Aorta (tissue), 5 donors: ENCODE measurements around the gene THSD4. TPM values are rescaled to one million over a fixed set of nuclear protein-coding genes. Genes with fewer than 3 reads are reported as not detected.
A peak's percentile ranks its signal among the peaks of the same experiment; 100 is the strongest.

Experiments
- ATAC-seq: fragments of 200-7000 bp; cut with Tn5 transposase; one replicate; pipeline ENCODE4 v1.9.1; 2022; ENCODE audit warnings: moderate library complexity; ENCODE audit not compliant: low FRiP score
- DNase-seq, 2 donors: peaks; one replicate each; pipeline ENCODE4 v3.0.0-alpha.2; 2020
- H3K27ac ChIP-seq, 2 donors: one replicate each; pipeline ENCODE4 v1.5.1; 2013; ENCODE audit warnings: low read length in 2 of 2, mild to moderate bottlenecking in 2 of 2, moderate library complexity in 2 of 2, control low read depth in 1 of 2, inconsistent platforms in 1 of 2, low read depth in 1 of 2
- H3K27me3 ChIP-seq, 2 donors: one replicate each; pipeline ENCODE4 v1.6.1; 2013; ENCODE audit warnings: control low read depth in 1 of 2, low read length in 1 of 2, mild to moderate bottlenecking in 1 of 2, moderate library complexity in 1 of 2; ENCODE audit not compliant: insufficient read depth in 2 of 2, control insufficient read depth in 1 of 2
- H3K36me3 ChIP-seq, 2 donors: one replicate each; pipeline ENCODE4 v1.6.1; 2013; ENCODE audit warnings: control low read depth in 1 of 2, low read length in 1 of 2, mild to moderate bottlenecking in 1 of 2; ENCODE audit not compliant: insufficient read depth in 2 of 2, control insufficient read depth in 1 of 2
- H3K4me1 ChIP-seq, 2 donors: one replicate each; pipeline ENCODE4 v1.6.1; 2013; ENCODE audit warnings: low read length in 2 of 2, control low read depth in 1 of 2, mild to moderate bottlenecking in 1 of 2, moderate library complexity in 1 of 2; ENCODE audit not compliant: insufficient read depth in 2 of 2, control insufficient read depth in 1 of 2
- H3K4me3 ChIP-seq, 2 donors: one replicate each; pipeline ENCODE4 v1.5.1; 2013; ENCODE audit warnings: low read length in 2 of 2, control low read depth in 1 of 2, mild to moderate bottlenecking in 1 of 2
- H3K9me3 ChIP-seq: one replicate; pipeline ENCODE4 v1.6.1; 2013; ENCODE audit warnings: mild to moderate bottlenecking, low read length; ENCODE audit not compliant: control insufficient read depth
- WGBS, 2 donors: extraction: QIAGEN DNeasy Blood & Tissue Kit; methylation state at CpG; one replicate each; pipeline ENCODE4 v1.1.7; 2013; 5-methylcytosine and 5-hydroxymethylcytosine counted together
- intact Hi-C, 2 donors: fragments of 100-400 bp; cut with DNase I; formaldehyde crosslinking; loops; one replicate each; pipeline versions ENCODE4 v1.14.2 to v1.15.0; 2022
- polyA plus RNA-seq, 2 donors: library from polyadenylated mRNA; stranded (reverse); fragments of 200-250 nt; gene quantifications; one replicate each; pipeline ENCODE4 v1.2.3, GENCODE V29; 2013
- total RNA-seq, 2 donors: library from RNA; stranded (reverse); fragmentation: NEBNext Ultra II Directional; extraction: Animal tissue kit (Norgen Biotek cat#: 25700); gene quantifications; one replicate each; pipeline ENCODE4 v1.2.1, GENCODE V29; 2021
- donor health status: healthy with polysubstance abuse.
- donor health status: Bipolar disorder and iron deficiency.
- donor health status: DM: no; HTN: no; CAD: no.
- donor health status: DM: no; HTN: no; CAD: no.
- donor health status: DM: yes; HTN: yes; CAD: no.

Gene THSD4
- total and polyA plus RNA-seq, 4 donors, result 6.3 to 143 (median 30.3) TPM

DNA sequence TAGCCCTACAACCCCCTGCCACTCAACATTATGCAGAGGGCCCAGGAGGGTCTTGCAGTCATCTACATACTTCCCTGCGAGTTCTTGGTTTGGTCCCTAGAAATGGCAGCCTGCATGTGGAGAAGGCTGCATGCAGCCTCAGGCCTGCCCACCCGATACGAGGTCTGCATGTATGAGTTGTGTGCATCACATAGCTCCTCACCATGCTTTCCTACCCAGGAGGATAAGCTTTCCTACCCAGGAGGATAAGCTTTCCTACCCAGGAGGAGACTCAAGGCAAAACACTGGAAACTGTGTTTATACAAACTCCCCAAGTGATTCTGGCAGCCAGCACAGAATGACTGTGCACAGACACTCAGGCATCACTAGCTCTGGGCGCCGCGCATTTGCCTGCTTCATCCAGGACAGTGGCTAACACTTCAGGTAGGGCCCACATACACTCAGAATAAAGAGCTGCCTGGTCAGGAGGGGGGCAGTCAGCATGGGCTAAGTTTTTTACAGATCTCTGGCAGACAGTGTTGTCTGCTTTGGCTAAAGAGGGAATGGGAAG, 187.7 kb downstream of the THSD4 start:
- intact Hi-C loops, result no loop called here
- WGBS, 2 donors, result 35 to 42% methylated on average over 6 of the region's 6 CpGs
- ATAC-seq, result peak; percentile 60

DNA sequence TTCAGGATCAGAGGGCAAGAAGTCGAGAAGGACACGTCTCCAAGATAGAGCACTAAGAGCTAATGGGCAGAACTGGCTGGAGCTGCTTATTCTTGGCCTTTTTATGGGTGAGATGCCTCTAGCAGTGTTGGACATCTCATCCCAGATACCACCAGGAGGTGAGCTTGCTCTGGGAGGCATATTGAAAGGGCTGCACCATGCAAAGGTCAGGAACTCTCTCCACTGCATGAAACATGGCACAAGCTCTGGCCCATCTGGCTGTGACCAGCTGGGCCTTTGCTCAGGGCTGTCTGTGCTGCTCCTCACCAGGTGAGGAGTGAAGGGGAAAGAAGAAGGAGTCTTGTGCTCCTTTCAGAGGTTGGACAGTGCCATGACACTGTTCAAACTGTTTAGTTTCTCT, 188.7 kb downstream of the THSD4 start:
- DNase-seq (no peak), ATAC-seq (no peak)
- Histone ChIP-seq H3K27me3 (no peaks in the 10 kb centered on the region), H3K36me3 (peaks cover 0 to 1% of the 10 kb centered on the region in 2 donors), H3K9me3 (no peaks in the 10 kb centered on the region), H3K4me1 (peaks cover 4 to 6% of the 10 kb centered on the region in 2 donors), H3K4me3 (no peak overlapping the region), H3K27ac (peak overlapping the region; percentile 19 to 54)
- intact Hi-C loops, result no loop called here
- WGBS, 2 donors, result 95 to 97% methylated on average over 2 of the region's 2 CpGs

More for the DNA sequence above, 187.7 kb downstream of the THSD4 start:
- Histone ChIP-seq H3K27ac (peak overlapping the region; percentile 19 to 54), H3K36me3 (peaks cover 0 to 1% of the 10 kb centered on the region in 2 donors), H3K9me3 (no peaks in the 10 kb centered on the region), H3K27me3 (no peaks in the 10 kb centered on the region), H3K4me3 (no peak overlapping the region), H3K4me1 (peaks cover 4 to 6% of the 10 kb centered on the region in 2 donors)
- peak; percentile 62 to 82 for DNase-seq

DNA sequence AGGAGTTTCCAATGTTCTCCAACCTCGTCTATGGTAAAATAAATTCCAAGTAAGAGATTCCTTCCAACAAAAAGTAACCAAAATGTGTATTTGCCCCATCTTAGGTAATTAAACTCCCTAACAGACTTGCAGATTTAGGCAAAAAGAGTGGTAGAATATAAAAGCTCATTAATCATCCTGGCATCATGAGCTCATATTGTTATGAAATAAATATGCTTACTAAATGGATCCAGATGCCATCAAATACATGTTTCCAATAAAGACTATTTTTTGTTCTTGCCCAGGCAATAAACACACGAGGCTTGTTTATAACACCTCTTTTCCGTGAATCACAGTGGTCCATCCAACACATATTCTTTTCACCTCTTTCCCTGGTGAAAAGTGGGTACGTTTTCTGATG, 189.4 kb downstream of the THSD4 start:
- Histone ChIP-seq H3K4me1 (peaks cover 4 to 6% of the 10 kb centered on the region in 2 donors), H3K27me3 (no peaks in the 10 kb centered on the region), H3K4me3 (no peak overlapping the region), H3K9me3 (no peaks in the 10 kb centered on the region), H3K36me3 (peaks cover 0 to 1% of the 10 kb centered on the region in 2 donors), H3K27ac (no peak overlapping the region)
- no peak for DNase-seq
- intact Hi-C loops, result no loop called here
- WGBS, 2 donors, result 68 to 70% methylated on average over 4 of the region's 4 CpGs
- ATAC-seq, result no peak

DNA sequence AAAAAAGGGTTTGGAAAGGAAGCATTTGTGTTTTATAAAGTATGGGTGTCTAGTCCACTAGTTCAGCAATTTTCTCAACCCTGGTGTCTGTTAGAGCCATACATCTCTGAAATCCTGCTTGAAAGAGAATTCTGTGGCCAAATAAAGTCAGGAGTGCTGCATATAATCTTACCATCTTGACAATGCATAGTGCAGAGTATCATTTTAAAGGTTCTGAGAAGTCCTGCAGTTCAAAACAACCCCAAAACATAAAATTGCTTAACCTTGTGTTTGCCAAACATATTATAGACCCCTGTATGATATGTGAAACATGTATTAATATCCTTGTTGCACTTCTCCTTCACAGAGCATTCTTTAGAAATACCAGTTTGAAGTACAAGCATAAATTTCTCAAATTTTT, 191.3 kb downstream of the THSD4 start:
- Histone ChIP-seq H3K36me3 (peaks cover 0 to 1% of the 10 kb centered on the region in 2 donors), H3K4me1 (peaks cover 4 to 6% of the 10 kb centered on the region in 2 donors), H3K4me3 (no peak overlapping the region), H3K9me3 (no peaks in the 10 kb centered on the region), H3K27ac (no peak overlapping the region), H3K27me3 (no peaks in the 10 kb centered on the region)
- ATAC-seq (no peak), DNase-seq (no peak)
- intact Hi-C loops, result no loop called here

DNA sequence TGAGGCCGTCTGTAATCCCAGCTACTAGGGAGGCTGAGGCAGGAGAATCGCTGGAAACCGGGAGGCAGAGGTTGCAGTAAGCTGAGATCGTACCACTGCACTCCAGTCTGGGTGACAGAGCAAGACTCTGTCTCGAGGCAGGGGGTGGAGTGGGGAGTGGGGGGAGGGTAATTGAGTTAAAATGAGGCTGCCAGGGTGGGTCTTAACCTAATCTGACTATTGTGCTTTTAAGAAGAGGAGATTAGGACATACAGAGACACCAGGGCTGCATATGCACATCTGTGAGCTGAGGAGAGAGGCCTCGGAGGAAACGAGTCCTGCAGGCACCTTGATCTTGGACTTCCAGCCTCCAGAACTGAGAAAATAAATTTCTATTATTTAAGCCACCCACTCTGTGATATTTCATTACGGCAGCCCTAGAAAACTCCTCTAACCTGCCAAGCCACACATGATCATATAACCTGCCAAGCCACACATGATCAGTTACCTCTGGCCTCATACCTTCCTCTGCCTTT, 197.0 kb downstream of the THSD4 start:
- no peak overlapping the region for H3K4me3 ChIP-seq
- H3K4me1 ChIP-seq, result peaks cover 0 to 5% of the 10 kb centered on the region in 2 donors
- no peak for ATAC-seq
- no peak overlapping the region for H3K27ac ChIP-seq
- no peaks in the 10 kb centered on the region for H3K36me3 ChIP-seq
- no peaks in the 10 kb centered on the region for H3K9me3 ChIP-seq
- no peaks in the 10 kb centered on the region for H3K27me3 ChIP-seq
- no peak for DNase-seq
- intact Hi-C loops, result no loop called here
- WGBS, 2 donors, result 90 to 92% methylated on average over 8 of the region's 8 CpGs

DNA sequence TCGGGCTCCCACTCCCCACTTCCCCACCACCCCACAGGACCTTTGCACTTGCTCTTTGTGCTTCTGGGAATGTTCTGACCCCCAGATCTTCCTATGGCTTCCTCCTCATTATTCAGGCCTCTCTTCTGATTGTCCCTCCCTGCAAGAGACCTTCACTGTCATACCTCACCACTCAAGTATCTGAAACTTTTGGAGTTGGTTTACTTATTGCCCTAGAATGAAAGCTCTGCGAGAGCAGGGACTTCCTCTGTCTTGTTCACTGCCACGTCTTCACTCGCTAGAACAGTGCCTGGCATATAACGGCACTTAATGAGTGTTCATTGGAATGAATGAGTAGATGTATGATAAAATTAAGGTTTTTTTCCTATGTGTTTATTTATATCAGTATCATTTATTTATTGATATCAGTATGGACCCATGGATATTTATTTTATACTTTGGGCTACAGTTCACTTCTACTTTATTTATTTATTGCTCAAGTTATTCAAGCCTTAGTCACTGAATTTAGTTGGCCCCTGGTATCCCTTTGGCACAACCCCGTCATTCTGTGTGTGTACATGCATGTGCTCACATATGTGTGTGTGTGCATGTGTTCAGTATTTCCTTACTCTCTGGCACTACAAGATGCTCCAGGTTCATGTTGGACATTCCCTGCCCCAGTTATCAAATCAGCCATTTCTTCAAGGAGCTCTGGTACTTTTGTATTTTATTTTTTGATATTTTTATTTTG, 197.6 kb downstream of the THSD4 start:
- Histone ChIP-seq H3K4me1 (peaks cover 0 to 5% of the 10 kb centered on the region in 2 donors), H3K36me3 (no peaks in the 10 kb centered on the region), H3K27me3 (no peaks in the 10 kb centered on the region), H3K4me3 (no peak overlapping the region), H3K9me3 (no peaks in the 10 kb centered on the region), H3K27ac (no peak overlapping the region)
- ATAC-seq (no peak), DNase-seq (no peak)
- WGBS, 2 donors, result 68 to 74% methylated on average over 6 of the region's 6 CpGs
- intact Hi-C loops, result no loop called here

DNA sequence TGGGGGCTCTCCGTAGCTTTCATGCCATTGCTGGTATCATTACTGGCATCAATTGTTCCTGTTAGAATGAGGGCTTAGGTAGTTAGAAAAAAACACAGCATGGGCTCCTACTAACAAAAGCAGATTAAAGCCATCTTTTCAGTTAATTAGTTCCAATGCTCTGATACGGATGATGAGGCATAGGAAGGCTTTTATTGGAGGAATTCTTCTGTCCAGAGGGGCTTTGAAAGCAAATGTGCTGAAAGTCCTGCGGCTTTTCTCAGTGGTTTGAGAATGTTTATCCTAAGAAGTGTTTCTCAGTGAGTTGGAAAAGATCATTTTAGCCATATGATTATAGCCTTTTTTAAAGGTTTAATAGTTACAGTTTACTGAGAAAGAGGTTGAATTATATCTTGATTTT, 198.5 kb downstream of the THSD4 start:
- no peak overlapping the region for H3K4me3 ChIP-seq
- no peak overlapping the region for H3K27ac ChIP-seq
- ATAC-seq, result no peak
- H3K27me3 ChIP-seq, result no peaks in the 10 kb centered on the region
- H3K9me3 ChIP-seq, result no peaks in the 10 kb centered on the region
- H3K4me1 ChIP-seq, result peaks cover 0 to 5% of the 10 kb centered on the region in 2 donors
- 82 to 91% methylated on average over 3 of the region's 3 CpGs for WGBS, 2 donors
- no peak for DNase-seq
- no peaks in the 10 kb centered on the region for H3K36me3 ChIP-seq
- intact Hi-C loops, result no loop called here

DNA sequence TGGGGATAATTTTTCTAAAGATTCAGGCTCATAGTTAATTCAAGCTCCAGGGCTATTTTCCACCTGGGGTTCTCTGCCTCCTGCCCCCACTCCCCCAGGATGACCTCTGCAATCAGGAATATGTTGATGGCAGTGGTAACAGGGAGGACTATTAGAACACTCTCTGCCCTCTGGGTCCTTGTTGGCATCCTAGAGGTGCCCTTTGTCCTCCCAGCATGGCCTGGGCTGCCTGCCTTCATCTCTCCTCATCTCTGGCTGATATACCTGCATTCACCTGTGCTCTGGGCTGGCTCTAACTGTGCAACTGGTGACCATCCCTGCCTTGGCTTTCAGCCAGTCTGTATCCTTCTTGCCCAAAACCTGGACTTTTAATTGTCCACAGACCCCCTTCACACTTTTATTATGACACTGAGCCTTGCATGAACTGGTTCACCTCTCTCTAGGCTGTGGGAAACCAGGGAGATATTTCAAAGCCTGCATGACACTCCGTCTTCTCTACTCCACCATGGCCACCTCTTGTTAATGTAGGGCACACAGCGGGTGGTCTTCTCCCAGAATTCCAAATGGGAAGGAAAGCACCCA, 199.8 kb downstream of the THSD4 start:
- Histone ChIP-seq H3K27me3 (no peaks in the 10 kb centered on the region), H3K4me1 (peaks cover 0 to 5% of the 10 kb centered on the region in 2 donors), H3K9me3 (no peaks in the 10 kb centered on the region), H3K36me3 (no peaks in the 10 kb centered on the region), H3K4me3 (no peak overlapping the region), H3K27ac (no peak overlapping the region)
- intact Hi-C loops, result no loop called here
- DNase-seq (no peak), ATAC-seq (no peak)
- WGBS, 2 donors, result 94 to 95% methylated on average over 2 of the region's 2 CpGs
